Measurements from ENCODE around the gene INAVA. TPM values are rescaled to one million over a fixed set of nuclear protein-coding genes. Genes with fewer than 3 reads are reported as not detected.
A peak's percentile ranks its signal among the peaks of the same experiment; 100 is the strongest.

The INAVA gene
- total and polyA plus RNA-seq, 2 of the 13 experiments (the other 11 are each of a cell fraction or from before 2014, with no cell fraction given): 6.0 to 13.5 TPM

- TF ChIP-seq PBX3 (CRISPR knock-in tag; IDR thresholded peaks at IDR 0.05; ENCODE audit: borderline replicate concordance) (no peak), ATF6 (CRISPR knock-in tag; conservative IDR thresholded peaks at IDR 0.05) (no peak), PHF20 (CRISPR knock-in tag; IDR thresholded peaks at IDR 0.05) (no peak), MTA1 (CRISPR knock-in tag; IDR thresholded peaks at IDR 0.05; ENCODE audit: borderline replicate concordance) (peak; percentile 77; the same call in 1 of the 2 replicates), ZNF547 (CRISPR knock-in tag; IDR thresholded peaks at IDR 0.05) (0 out of 2 replicates have a peak, but pooled peaks have one; percentile 20), ZC3H13 (CRISPR knock-in tag; IDR thresholded peaks at IDR 0.05) (no peak), ZHX1 (CRISPR knock-in tag; IDR thresholded peaks at IDR 0.05; ENCODE audit: low read depth) (no peak), ZBTB1 (CRISPR knock-in tag; IDR thresholded peaks at IDR 0.05; ENCODE audit: borderline replicate concordance) (no peak), ZNF615 (CRISPR knock-in tag; IDR thresholded peaks at IDR 0.05; ENCODE audit: borderline replicate concordance) (no peak), ZNF660 (CRISPR knock-in tag; IDR thresholded peaks at IDR 0.05; ENCODE audit: borderline replicate concordance, low read depth) (no peak), ZNF510 (CRISPR knock-in tag; IDR thresholded peaks at IDR 0.05; ENCODE audit: low read depth) (no peak), RFX1 (IDR thresholded peaks at IDR 0.05) (no peak), RXRA (CRISPR knock-in tag; IDR thresholded peaks at IDR 0.05) (peak; percentile 60), ZNF232 (CRISPR knock-in tag; IDR thresholded peaks at IDR 0.05; ENCODE audit: borderline replicate concordance) (no peak), ONECUT2 (CRISPR knock-in tag; IDR thresholded peaks at IDR 0.05) (no peak), MIER2 (CRISPR knock-in tag; IDR thresholded peaks at IDR 0.05) (no peak)
- TF ChIP-seq, protein P1, sequence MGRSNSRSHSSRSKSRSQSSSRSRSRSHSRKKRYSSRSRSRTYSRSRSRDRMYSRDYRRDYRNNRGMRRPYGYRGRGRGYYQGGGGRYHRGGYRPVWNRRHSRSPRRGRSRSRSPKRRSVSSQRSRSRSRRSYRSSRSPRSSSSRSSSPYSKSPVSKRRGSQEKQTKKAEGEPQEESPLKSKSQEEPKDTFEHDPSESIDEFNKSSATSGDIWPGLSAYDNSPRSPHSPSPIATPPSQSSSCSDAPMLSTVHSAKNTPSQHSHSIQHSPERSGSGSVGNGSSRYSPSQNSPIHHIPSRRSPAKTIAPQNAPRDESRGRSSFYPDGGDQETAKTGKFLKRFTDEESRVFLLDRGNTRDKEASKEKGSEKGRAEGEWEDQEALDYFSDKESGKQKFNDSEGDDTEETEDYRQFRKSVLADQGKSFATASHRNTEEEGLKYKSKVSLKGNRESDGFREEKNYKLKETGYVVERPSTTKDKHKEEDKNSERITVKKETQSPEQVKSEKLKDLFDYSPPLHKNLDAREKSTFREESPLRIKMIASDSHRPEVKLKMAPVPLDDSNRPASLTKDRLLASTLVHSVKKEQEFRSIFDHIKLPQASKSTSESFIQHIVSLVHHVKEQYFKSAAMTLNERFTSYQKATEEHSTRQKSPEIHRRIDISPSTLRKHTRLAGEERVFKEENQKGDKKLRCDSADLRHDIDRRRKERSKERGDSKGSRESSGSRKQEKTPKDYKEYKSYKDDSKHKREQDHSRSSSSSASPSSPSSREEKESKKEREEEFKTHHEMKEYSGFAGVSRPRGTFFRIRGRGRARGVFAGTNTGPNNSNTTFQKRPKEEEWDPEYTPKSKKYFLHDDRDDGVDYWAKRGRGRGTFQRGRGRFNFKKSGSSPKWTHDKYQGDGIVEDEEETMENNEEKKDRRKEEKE (IDR thresholded peaks at IDR 0.05): no peak
- TF ChIP-seq, protein P2, sequence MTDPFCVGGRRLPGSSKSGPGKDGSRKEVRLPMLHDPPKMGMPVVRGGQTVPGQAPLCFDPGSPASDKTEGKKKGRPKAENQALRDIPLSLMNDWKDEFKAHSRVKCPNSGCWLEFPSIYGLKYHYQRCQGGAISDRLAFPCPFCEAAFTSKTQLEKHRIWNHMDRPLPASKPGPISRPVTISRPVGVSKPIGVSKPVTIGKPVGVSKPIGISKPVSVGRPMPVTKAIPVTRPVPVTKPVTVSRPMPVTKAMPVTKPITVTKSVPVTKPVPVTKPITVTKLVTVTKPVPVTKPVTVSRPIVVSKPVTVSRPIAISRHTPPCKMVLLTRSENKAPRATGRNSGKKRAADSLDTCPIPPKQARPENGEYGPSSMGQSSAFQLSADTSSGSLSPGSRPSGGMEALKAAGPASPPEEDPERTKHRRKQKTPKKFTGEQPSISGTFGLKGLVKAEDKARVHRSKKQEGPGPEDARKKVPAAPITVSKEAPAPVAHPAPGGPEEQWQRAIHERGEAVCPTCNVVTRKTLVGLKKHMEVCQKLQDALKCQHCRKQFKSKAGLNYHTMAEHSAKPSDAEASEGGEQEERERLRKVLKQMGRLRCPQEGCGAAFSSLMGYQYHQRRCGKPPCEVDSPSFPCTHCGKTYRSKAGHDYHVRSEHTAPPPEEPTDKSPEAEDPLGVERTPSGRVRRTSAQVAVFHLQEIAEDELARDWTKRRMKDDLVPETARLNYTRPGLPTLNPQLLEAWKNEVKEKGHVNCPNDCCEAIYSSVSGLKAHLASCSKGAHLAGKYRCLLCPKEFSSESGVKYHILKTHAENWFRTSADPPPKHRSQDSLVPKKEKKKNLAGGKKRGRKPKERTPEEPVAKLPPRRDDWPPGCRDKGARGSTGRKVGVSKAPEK (CRISPR knock-in tag; IDR thresholded peaks at IDR 0.05; ENCODE audit: borderline replicate concordance): no peak
These were observed 4.8 kb downstream of the INAVA start (continued) for GRCh38 chr1:200899451-200899915.
